ENCODE data around the gene SHISAL1.

The SHISAL1 gene

GRCh38 chr22:44359496-44360110 lies 46.9 kb upstream of the SHISAL1 start:
- no peak for ATAC-seq
- TF ChIP-seq SNAI2 (CRISPR knock-in tag; IDR thresholded peaks at IDR 0.05) (no peak), BACH2 (CRISPR knock-in tag; IDR thresholded peaks at IDR 0.05; ENCODE audit: borderline replicate concordance) (no peak), ARNTL (CRISPR knock-in tag; IDR thresholded peaks at IDR 0.05; ENCODE audit: borderline replicate concordance, low read depth) (no peak), ESRRG (CRISPR knock-in tag; IDR thresholded peaks at IDR 0.05) (no peak), CSRNP3 (CRISPR knock-in tag; IDR thresholded peaks at IDR 0.05) (no peak), OSR1 (CRISPR knock-in tag; IDR thresholded peaks at IDR 0.05) (no peak), ZNF8 (CRISPR knock-in tag; IDR thresholded peaks at IDR 0.05) (no peak), ZNF565 (CRISPR knock-in tag; conservative IDR thresholded peaks at IDR 0.05; ENCODE audit: low read depth) (no peak)
- TF ChIP-seq, protein P1, sequence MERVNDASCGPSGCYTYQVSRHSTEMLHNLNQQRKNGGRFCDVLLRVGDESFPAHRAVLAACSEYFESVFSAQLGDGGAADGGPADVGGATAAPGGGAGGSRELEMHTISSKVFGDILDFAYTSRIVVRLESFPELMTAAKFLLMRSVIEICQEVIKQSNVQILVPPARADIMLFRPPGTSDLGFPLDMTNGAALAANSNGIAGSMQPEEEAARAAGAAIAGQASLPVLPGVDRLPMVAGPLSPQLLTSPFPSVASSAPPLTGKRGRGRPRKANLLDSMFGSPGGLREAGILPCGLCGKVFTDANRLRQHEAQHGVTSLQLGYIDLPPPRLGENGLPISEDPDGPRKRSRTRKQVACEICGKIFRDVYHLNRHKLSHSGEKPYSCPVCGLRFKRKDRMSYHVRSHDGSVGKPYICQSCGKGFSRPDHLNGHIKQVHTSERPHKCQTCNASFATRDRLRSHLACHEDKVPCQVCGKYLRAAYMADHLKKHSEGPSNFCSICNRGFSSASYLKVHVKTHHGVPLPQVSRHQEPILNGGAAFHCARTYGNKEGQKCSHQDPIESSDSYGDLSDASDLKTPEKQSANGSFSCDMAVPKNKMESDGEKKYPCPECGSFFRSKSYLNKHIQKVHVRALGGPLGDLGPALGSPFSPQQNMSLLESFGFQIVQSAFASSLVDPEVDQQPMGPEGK (CRISPR knock-in tag; IDR thresholded peaks at IDR 0.05; ENCODE audit: borderline replicate concordance): no peak

GRCh38 chr22:44358709-44359440 lies 46.1 kb upstream of the SHISAL1 start:
- no peak for ATAC-seq
- TF ChIP-seq, protein P1 (CRISPR knock-in tag; IDR thresholded peaks at IDR 0.05; ENCODE audit: borderline replicate concordance): no peak
- TF ChIP-seq BACH2 (CRISPR knock-in tag; IDR thresholded peaks at IDR 0.05; ENCODE audit: borderline replicate concordance) (no peak), POU6F1 (CRISPR knock-in tag; IDR thresholded peaks at IDR 0.05; ENCODE audit: borderline replicate concordance, low read depth) (no peak), OSR1 (CRISPR knock-in tag; IDR thresholded peaks at IDR 0.05) (no peak), CREB5 (CRISPR knock-in tag; IDR thresholded peaks at IDR 0.05; ENCODE audit: low read depth) (no peak), ZNF565 (CRISPR knock-in tag; conservative IDR thresholded peaks at IDR 0.05; ENCODE audit: low read depth) (no peak), ZFP3 (CRISPR knock-in tag; IDR thresholded peaks at IDR 0.05) (no peak), PPARA (CRISPR knock-in tag; IDR thresholded peaks at IDR 0.05; ENCODE audit: borderline replicate concordance) (no peak), ZC3H10 (CRISPR knock-in tag; IDR thresholded peaks at IDR 0.05) (no peak), ZNF8 (CRISPR knock-in tag; IDR thresholded peaks at IDR 0.05) (no peak), SNAI2 (CRISPR knock-in tag; IDR thresholded peaks at IDR 0.05) (no peak), RARB (CRISPR knock-in tag; IDR thresholded peaks at IDR 0.05) (no peak), CSDC2 (CRISPR knock-in tag; IDR thresholded peaks at IDR 0.05) (no peak), GLIS3 (CRISPR knock-in tag; IDR thresholded peaks at IDR 0.05) (no peak), TOX (CRISPR knock-in tag; IDR thresholded peaks at IDR 0.05; ENCODE audit: borderline replicate concordance) (no peak), ARNTL (CRISPR knock-in tag; IDR thresholded peaks at IDR 0.05; ENCODE audit: borderline replicate concordance, low read depth) (no peak), ESRRG (CRISPR knock-in tag; IDR thresholded peaks at IDR 0.05) (no peak), ISL1 (CRISPR knock-in tag; IDR thresholded peaks at IDR 0.05) (no peak)

DNA sequence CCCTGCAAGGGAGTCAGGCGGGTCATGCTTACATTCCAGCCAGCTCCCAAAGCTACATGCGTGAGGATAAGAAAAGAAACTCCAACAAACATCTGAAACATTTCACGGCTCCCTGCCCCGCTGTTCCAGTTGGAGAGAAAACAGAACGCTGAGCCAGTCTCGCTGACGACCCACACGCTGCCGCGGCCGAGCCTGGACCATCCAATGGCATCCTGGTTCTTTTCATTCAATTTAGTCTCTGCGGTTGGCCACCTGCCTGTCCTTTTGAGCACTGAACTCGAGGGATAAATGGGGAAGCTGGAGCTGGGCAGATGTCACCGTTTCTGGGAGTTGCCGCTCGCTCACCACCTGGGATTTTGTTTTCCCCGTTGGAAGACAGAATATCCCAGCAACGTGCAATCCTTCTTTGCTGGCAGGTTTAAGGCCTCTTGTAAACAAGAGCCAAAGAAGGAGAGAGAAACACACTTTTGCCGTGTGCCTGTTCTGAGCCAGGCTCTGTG lies 45.3 kb upstream of the SHISAL1 start:
- TF ChIP-seq CSDC2 (CRISPR knock-in tag; IDR thresholded peaks at IDR 0.05) (no peak), GLIS3 (CRISPR knock-in tag; IDR thresholded peaks at IDR 0.05) (no peak), ARNTL (CRISPR knock-in tag; IDR thresholded peaks at IDR 0.05; ENCODE audit: borderline replicate concordance, low read depth) (no peak), BACH2 (CRISPR knock-in tag; IDR thresholded peaks at IDR 0.05; ENCODE audit: borderline replicate concordance) (no peak)
- no peak for ATAC-seq
